H1 (cell line): ENCODE results near the gene GNB5.

Source experiments
- BACH1 ChIP-seq: IDR thresholded peaks from 2 replicates; pipeline ENCODE4 v1.6.1; 2012; ENCODE audit warnings: low read length, improper control_type of control experiment
- CBX8 ChIP-seq: fragments of 300-800, 300-1000 bp; sonication (generic); IDR thresholded peaks from 2 replicates; pipeline ENCODE4 v1.7.1; 2016; ENCODE audit warnings: low read depth, low read length, borderline replicate concordance
- CHD1 ChIP-seq: IDR thresholded peaks from 2 replicates; pipeline ENCODE4 v1.6.1; 2012; ENCODE audit warnings: low read depth, low read length, improper control_type of control experiment
- CREB1 ChIP-seq: IDR thresholded peaks from 2 replicates; pipeline ENCODE4 v1.6.1; 2012; ENCODE audit warnings: inconsistent platforms
- EZH2 ChIP-seq: fragments of 200-600 bp; sonication (generic); IDR thresholded peaks from 2 replicates; pipeline ENCODE4 v1.7.1; 2012; ENCODE audit warnings: low read depth, mild to moderate bottlenecking, moderate library complexity, low read length, inconsistent platforms; ENCODE audit not compliant: severe bottlenecking
- MAFK ChIP-seq: IDR thresholded peaks from 2 replicates; pipeline ENCODE4 v1.6.1; 2012; ENCODE audit warnings: low read depth, mild to moderate bottlenecking, improper control_type of control experiment, low read length
- MAX ChIP-seq: IDR thresholded peaks from 2 replicates; pipeline ENCODE4 v1.6.1; 2012; ENCODE audit warnings: inconsistent platforms
- SIRT6 ChIP-seq: IDR thresholded peaks from one replicate; pipeline ENCODE4 v1.7.1; 2012; ENCODE audit warnings: low read length, inconsistent platforms
- SUZ12 ChIP-seq: fragments of 200-600 bp; sonication (generic); IDR thresholded peaks from 2 replicates; pipeline ENCODE4 v1.6.1; 2012; ENCODE audit warnings: mild to moderate bottlenecking, inconsistent platforms, low read length, moderate library complexity, mixed read lengths
- TF ChIP-seq, protein P1 (sequence below), 3 experiments: IDR thresholded peaks; 1 replicate in 2 of 3; 2 replicates in 1 of 3; pipeline versions ENCODE4 v1.5.1 to v1.6.1; 2011; ENCODE audit warnings: low read length in 3 of 3, mild to moderate bottlenecking in 3 of 3, inconsistent platforms in 2 of 3, low read depth in 1 of 3, moderate library complexity in 1 of 3; ENCODE audit not compliant: insufficient read depth in 1 of 3; ENCODE audit errors: control extremely low read depth in 1 of 3

GRCh38 chr15:52109559-52110451, 81.4 kb downstream of the GNB5 start:
- TF ChIP-seq SIRT6 = no peak
- TF ChIP-seq MAFK = no peak
- TF ChIP-seq, protein P1, sequence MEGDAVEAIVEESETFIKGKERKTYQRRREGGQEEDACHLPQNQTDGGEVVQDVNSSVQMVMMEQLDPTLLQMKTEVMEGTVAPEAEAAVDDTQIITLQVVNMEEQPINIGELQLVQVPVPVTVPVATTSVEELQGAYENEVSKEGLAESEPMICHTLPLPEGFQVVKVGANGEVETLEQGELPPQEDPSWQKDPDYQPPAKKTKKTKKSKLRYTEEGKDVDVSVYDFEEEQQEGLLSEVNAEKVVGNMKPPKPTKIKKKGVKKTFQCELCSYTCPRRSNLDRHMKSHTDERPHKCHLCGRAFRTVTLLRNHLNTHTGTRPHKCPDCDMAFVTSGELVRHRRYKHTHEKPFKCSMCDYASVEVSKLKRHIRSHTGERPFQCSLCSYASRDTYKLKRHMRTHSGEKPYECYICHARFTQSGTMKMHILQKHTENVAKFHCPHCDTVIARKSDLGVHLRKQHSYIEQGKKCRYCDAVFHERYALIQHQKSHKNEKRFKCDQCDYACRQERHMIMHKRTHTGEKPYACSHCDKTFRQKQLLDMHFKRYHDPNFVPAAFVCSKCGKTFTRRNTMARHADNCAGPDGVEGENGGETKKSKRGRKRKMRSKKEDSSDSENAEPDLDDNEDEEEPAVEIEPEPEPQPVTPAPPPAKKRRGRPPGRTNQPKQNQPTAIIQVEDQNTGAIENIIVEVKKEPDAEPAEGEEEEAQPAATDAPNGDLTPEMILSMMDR (IDR thresholded peaks at IDR 0.05; ENCODE audit: control extremely low read depth in 1 of 3, insufficient read depth in 1 of 3, low read depth in 1 of 3, low read length in 3 of 3) = no peak
- no peak for TF ChIP-seq CHD1
- TF ChIP-seq BACH1 = no peak
- TF ChIP-seq CREB1 = no peak
- no peak for TF ChIP-seq SUZ12
- no peak for TF ChIP-seq EZH2
- TF ChIP-seq MAX = no peak
- TF ChIP-seq CBX8 = no peak
